Endothelial cell of umbilical vein (primary cell): Measurements from ENCODE around the gene TRIM69. TPM values are rescaled to one million over a fixed set of nuclear protein-coding genes. Genes with fewer than 3 reads are reported as not detected.

ENCODE experiments used
- BruUV-seq: library from RNA; stranded (reverse); fragments of 400-500 nt; replicated peaks from 2 replicates; lab custom pipeline; 2021; lab: Mats Ljungman, UMichigan
- CTCF ChIA-PET: fragments of 300-600, 350-600 bp; sonication (Branson Sonifier 250); formaldehyde crosslinking; loops from one replicate; lab custom pipeline; 2021; ENCODE audit warnings: antibody characterized with exemption, inconsistent platforms; lab: Charles Lee
- POLR2A ChIA-PET: fragments of 300-600, 350-600 bp; sonication (Branson Sonifier 250); formaldehyde crosslinking; loops from one replicate; lab custom pipeline; 2021; ENCODE audit warnings: antibody characterized with exemption, inconsistent platforms; lab: Charles Lee
- DNase-seq: peaks from one replicate; pipeline ENCODE4 v3.0.0-alpha.2; 2011; ENCODE audit warnings: low read depth, low spot score
- FAIRE-seq: peaks from 2 replicates; lab custom pipeline; 2011; peaks lifted over from hg19 to GRCh38; lab: Jason Lieb, UNC
- H2AFZ ChIP-seq: 2 replicates; pipeline ENCODE4 v1.6.0; 2012; ENCODE audit warnings: low read depth, low read length, control low read depth, inconsistent platforms
- H3K27ac ChIP-seq: 2 replicates; pipeline ENCODE4 v1.5.1; 2011; ENCODE audit warnings: low read depth, mild to moderate bottlenecking, control low read depth, low read length, moderate library complexity; ENCODE audit not compliant: insufficient read depth
- H3K27me3 ChIP-seq, 2 experiments: 2 replicates each; pipeline versions ENCODE4 v1.6.0 to v1.6.1; 2011; ENCODE audit warnings: low read length in 2 of 2, mixed read lengths in 1 of 2; ENCODE audit not compliant: control insufficient read depth in 2 of 2, insufficient read depth in 2 of 2
- H3K36me3 ChIP-seq, 2 experiments: 2 replicates in 1 of 2; 3 replicates in 1 of 2; pipeline ENCODE4 v1.5.1; 2011; ENCODE audit warnings: low read length in 2 of 2, mild to moderate bottlenecking in 1 of 2, moderate library complexity in 1 of 2; ENCODE audit not compliant: control insufficient read depth in 2 of 2, insufficient read depth in 2 of 2; ENCODE audit errors: extremely low read depth in 1 of 2
- H3K4me1 ChIP-seq: 3 replicates; pipeline ENCODE4 v1.5.1; 2011; ENCODE audit warnings: mild to moderate bottlenecking, low read length; ENCODE audit not compliant: control insufficient read depth, insufficient read depth; ENCODE audit errors: extremely low read depth
- H3K4me2 ChIP-seq: 2 replicates; pipeline ENCODE4 v1.6.1; 2011; ENCODE audit warnings: low read length, control low read depth, mixed read lengths; ENCODE audit not compliant: insufficient read depth
- H3K4me3 ChIP-seq, 3 experiments: fragments of 200-600 bp in 1 of 3; sonication (generic), shearing (Covaris generic) in 1 of 3; replicated peaks in 1 of 3; 2 replicates each; pipeline ENCODE4 v1.5.1; 2011 to 2016; ENCODE audit warnings: control low read depth in 3 of 3, low read length in 3 of 3, mild to moderate bottlenecking in 2 of 3, inconsistent platforms in 1 of 3, low read depth in 1 of 3, moderate library complexity in 1 of 3; ENCODE audit not compliant: insufficient read depth in 1 of 3
- H3K79me2 ChIP-seq: 2 replicates; pipeline ENCODE4 v1.6.0; 2012; ENCODE audit warnings: low read length, inconsistent platforms; ENCODE audit not compliant: control insufficient read depth, insufficient read depth
- H3K9ac ChIP-seq: replicated peaks from 2 replicates; pipeline ENCODE3; 2011; ENCODE audit warnings: low read length, control low read depth; ENCODE audit not compliant: insufficient read depth; ENCODE audit errors: extremely low read depth
- H3K9me1 ChIP-seq: replicated peaks from 3 replicates; pipeline ENCODE4 v1.6.0; 2011; ENCODE audit warnings: mild to moderate bottlenecking, low read length; ENCODE audit not compliant: control insufficient read depth, insufficient read depth; ENCODE audit errors: extremely low read depth
- H3K9me3 ChIP-seq: replicated peaks from 2 replicates; pipeline ENCODE4 v1.5.1; 2012; ENCODE audit warnings: low read length, inconsistent platforms; ENCODE audit not compliant: control insufficient read depth, insufficient read depth
- H4K20me1 ChIP-seq: replicated peaks from 2 replicates; pipeline ENCODE3; 2011; ENCODE audit warnings: mild to moderate bottlenecking, low read length; ENCODE audit not compliant: control insufficient read depth, insufficient read depth; ENCODE audit errors: extremely low read depth
- JUN ChIP-seq: IDR thresholded peaks from 2 replicates; pipeline ENCODE4 v1.6.1; 2011; ENCODE audit warnings: borderline replicate concordance, low read depth; ENCODE audit not compliant: insufficient read length, insufficient read depth
- MAX ChIP-seq: IDR thresholded peaks from 2 replicates; pipeline ENCODE4 v1.6.1; 2011; ENCODE audit not compliant: insufficient read depth, insufficient read length
- MYC ChIP-seq: IDR thresholded peaks from one replicate; pipeline ENCODE4 v1.6.1; 2011; ENCODE audit warnings: mild to moderate bottlenecking, low read depth, low read length
- POLR2A ChIP-seq: IDR thresholded peaks from 2 replicates; pipeline ENCODE4 v1.6.1; 2012; ENCODE audit warnings: low read depth, mild to moderate bottlenecking, control low read depth, low read length
- POLR2AphosphoS5 ChIP-seq: IDR thresholded peaks from 2 replicates; pipeline ENCODE4 v1.6.1; 2012; ENCODE audit warnings: low read depth, mild to moderate bottlenecking, control low read depth, low read length, moderate library complexity; ENCODE audit not compliant: insufficient read depth
- dilution Hi-C: fragments of 300-500 bp; cut with MboI; formaldehyde crosslinking; loops from one replicate; pipeline ENCODE4 v1.15.0; 2019; ENCODE audit warnings: low sequenced_read_pairs; ENCODE audit not compliant: extremely low pct_ligation_motif_present
- intact Hi-C: fragments of 100-400 bp; cut with micrococcal nuclease; formaldehyde crosslinking; loops from one replicate; pipeline ENCODE4 v1.10.0; 2022
- polyA plus RNA-seq, 4 experiments: library from polyadenylated mRNA; depleted of rRNA in 3 of 4; stranded (reverse) in 3 of 4; unstranded in 1 of 4; fragments of >200 nt; gene quantifications; 2 replicates each; pipeline versions ENCODE4 v1.2.1 to v1.2.3, GENCODE V29; 2011 to 2012; ENCODE audit warnings: missing spikeins in 1 of 4
- total RNA-seq: library from RNA; stranded (reverse); gene quantifications from 2 replicates; pipeline ENCODE4 v1.2.3, GENCODE V29; 2021
- TF ChIP-seq, protein P1 (sequence below), 2 donors: IDR thresholded peaks; 1 replicate in 1 of 2; 2 replicates in 1 of 2; pipeline ENCODE4 v1.5.1; 2011; ENCODE audit warnings: low read length in 2 of 2, mild to moderate bottlenecking in 2 of 2, moderate library complexity in 2 of 2, control low read depth in 1 of 2, inconsistent platforms in 1 of 2, low read depth in 1 of 2; ENCODE audit not compliant: insufficient read depth in 1 of 2; ENCODE audit errors: extremely low read depth in 1 of 2

TRIM69 gene
- total and polyA plus RNA-seq, 2 donors (not counting 3 experiments of a cell fraction or from before 2014, with no cell fraction given), result 4.8 to 13.0 TPM

GRCh38 chr15:44711743-44712345, 24.5 kb upstream of the TRIM69 start:
- ChIA-PET POLR2A (interaction anchor here (1.0 to 5.3 kb wide), 7 partner anchors 10 to 49 kb away, joined by 3 to 63 read pairs (median 10); partner anchors contain the start of genes SPG11 and TRIM69), CTCF (interaction anchor here (2.2 to 6.8 kb wide), 4 partner anchors 16 to 133 kb away, joined by 6 to 107 read pairs (median 54); partner anchors contain the start of genes SPG11 and TRIM69)
- H3K9ac ChIP-seq, result peak overlapping the region; percentile 97
- BruUV-seq, result no TSS peak
- no peak for TF ChIP-seq POLR2AphosphoS5
- TF ChIP-seq MYC, result no peak
- TF ChIP-seq POLR2A, result no peak
- no peak for TF ChIP-seq MAX
- TF ChIP-seq, protein P1, sequence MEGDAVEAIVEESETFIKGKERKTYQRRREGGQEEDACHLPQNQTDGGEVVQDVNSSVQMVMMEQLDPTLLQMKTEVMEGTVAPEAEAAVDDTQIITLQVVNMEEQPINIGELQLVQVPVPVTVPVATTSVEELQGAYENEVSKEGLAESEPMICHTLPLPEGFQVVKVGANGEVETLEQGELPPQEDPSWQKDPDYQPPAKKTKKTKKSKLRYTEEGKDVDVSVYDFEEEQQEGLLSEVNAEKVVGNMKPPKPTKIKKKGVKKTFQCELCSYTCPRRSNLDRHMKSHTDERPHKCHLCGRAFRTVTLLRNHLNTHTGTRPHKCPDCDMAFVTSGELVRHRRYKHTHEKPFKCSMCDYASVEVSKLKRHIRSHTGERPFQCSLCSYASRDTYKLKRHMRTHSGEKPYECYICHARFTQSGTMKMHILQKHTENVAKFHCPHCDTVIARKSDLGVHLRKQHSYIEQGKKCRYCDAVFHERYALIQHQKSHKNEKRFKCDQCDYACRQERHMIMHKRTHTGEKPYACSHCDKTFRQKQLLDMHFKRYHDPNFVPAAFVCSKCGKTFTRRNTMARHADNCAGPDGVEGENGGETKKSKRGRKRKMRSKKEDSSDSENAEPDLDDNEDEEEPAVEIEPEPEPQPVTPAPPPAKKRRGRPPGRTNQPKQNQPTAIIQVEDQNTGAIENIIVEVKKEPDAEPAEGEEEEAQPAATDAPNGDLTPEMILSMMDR (IDR thresholded peaks at IDR 0.05; ENCODE audit: extremely low read depth in 1 of 2, insufficient read depth in 1 of 2, low read depth in 1 of 2, low read length in 2 of 2), result no peak
- TF ChIP-seq JUN, result no peak
- peaks cover 12 to 15% of the 10 kb centered on the region in 2 experiments for H3K36me3 ChIP-seq
- H3K9me1 ChIP-seq, result no peaks in the 10 kb centered on the region
- intact Hi-C loops (loop anchor here (1.0 to 10.0 kb wide), 4 partner anchors 14 to 483 kb away; partner anchors contain the start of gene SPG11), dilution Hi-C loops (no loop called here)
- DNase-seq (peak; percentile 52), FAIRE-seq (no peak)
- no peak overlapping the region for H2AFZ ChIP-seq
- peak overlapping the region; percentile 92 for H3K27ac ChIP-seq
- H3K4me3 ChIP-seq, result peak overlapping the region; percentile 67 to 96 (median 79)
- H3K9me3 ChIP-seq, result no peaks in the 10 kb centered on the region
- H3K4me1 ChIP-seq, result peaks cover 4% of the 10 kb centered on the region
- H3K4me2 ChIP-seq, result peak overlapping the region; percentile 92
- H3K79me2 ChIP-seq, result peaks cover 44% of the 10 kb centered on the region
- H3K27me3 ChIP-seq, result no peaks in the 10 kb centered on the region
- H4K20me1 ChIP-seq, result peaks cover 5% of the 10 kb centered on the region
